ENCODE results near the gene EFCAB6.

EFCAB6 gene

GRCh38 chr22:43479962-43480361, 332.1 kb downstream of the EFCAB6 start:
- H3K4me3 ChIP-seq (replicated peaks; ENCODE audit: low read depth, low read length) = no peak overlapping the region
- DNase-seq (ENCODE audit: extremely low read depth, low read depth) = no peak
- TF ChIP-seq, protein P1, sequence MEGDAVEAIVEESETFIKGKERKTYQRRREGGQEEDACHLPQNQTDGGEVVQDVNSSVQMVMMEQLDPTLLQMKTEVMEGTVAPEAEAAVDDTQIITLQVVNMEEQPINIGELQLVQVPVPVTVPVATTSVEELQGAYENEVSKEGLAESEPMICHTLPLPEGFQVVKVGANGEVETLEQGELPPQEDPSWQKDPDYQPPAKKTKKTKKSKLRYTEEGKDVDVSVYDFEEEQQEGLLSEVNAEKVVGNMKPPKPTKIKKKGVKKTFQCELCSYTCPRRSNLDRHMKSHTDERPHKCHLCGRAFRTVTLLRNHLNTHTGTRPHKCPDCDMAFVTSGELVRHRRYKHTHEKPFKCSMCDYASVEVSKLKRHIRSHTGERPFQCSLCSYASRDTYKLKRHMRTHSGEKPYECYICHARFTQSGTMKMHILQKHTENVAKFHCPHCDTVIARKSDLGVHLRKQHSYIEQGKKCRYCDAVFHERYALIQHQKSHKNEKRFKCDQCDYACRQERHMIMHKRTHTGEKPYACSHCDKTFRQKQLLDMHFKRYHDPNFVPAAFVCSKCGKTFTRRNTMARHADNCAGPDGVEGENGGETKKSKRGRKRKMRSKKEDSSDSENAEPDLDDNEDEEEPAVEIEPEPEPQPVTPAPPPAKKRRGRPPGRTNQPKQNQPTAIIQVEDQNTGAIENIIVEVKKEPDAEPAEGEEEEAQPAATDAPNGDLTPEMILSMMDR (IDR thresholded peaks at IDR 0.05; ENCODE audit: low read depth, low read length, missing control alignments) = no peak

GRCh38 chr22:43479301-43479950, 332.7 kb downstream of the EFCAB6 start:
- no peak for DNase-seq (ENCODE audit: extremely low read depth, low read depth)
- TF ChIP-seq, protein P1 (IDR thresholded peaks at IDR 0.05; ENCODE audit: low read depth, low read length, missing control alignments) = no peak

More at GRCh38 chr22:43479301-43479950, 332.7 kb downstream of the EFCAB6 start:
- no peak overlapping the region for H3K4me3 ChIP-seq (replicated peaks; ENCODE audit: low read depth, low read length)
